ENCODE data around the gene GLUD1. TPM values are rescaled to one million over a fixed set of nuclear protein-coding genes. Genes with fewer than 3 reads are reported as not detected.
A peak's percentile ranks its signal among the peaks of the same experiment; 100 is the strongest.
"Not testable (repeated sequence)": the region's sequence is repeated elsewhere in the genome, so short reads cannot be mapped to it uniquely, and the experiment has no call there.

Gene GLUD1
- total and polyA plus RNA-seq, 3 experiments from 2014 or later = 130 to 184 (median 174) TPM

DNA sequence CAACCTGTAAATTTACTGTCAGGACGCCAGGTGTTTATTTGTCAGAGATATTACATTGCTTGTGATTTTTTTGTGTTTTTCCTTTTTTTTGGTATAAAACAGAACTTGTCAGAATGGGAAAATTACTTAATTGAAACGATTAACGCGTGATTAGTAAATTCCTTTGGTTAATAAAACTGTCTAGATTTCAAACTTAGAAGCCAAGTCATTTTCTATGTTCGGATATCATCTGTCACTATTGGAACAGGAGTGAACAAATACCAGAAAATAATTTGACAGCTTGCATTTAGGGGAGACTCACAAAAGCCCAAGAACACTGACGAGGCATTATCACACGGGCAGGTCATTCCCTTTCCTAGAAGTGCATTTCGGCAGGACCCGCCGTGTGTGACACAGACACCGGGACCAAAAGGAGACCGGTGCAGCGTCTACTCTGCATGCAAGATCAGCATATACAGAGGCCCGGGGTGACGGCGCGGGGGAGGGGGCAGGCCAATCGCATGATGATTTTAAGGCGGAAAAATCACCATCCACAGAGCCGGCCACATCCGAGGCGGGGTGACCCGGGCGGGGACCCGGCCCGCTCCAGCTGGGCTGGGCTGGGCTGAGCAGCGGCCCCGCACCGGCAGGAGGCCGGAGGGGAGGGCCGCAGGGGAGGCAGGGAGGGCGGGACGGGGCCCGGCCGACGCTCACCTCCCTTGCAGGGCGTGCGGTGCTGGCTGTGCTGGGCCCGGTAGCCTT is 841 bp downstream of the GLUD1 start:
- H3K36me3 ChIP-seq (ENCODE audit: insufficient read depth, low read length) = no peaks in the 10 kb centered on the region
- peak; percentile 50 to 82 (median 54) for DNase-seq
- ChIA-PET POLR2A (interaction anchor here (0.8 to 2.2 kb wide), 5 partner anchors 10 to 123 kb away, joined by 3 to 7 read pairs (median 4); no protein-coding TSS in a partner anchor), CTCF (interaction anchor here (0.8 kb wide), 1 partner anchor 337 kb away, joined by 3 read pairs; the partner anchor contains the start of gene BMPR1A)
- no peaks in the 10 kb centered on the region for H3K9me3 ChIP-seq (ENCODE audit: low read length)
- Mint-ChIP-seq H3K36me3 (peaks cover 0 to 25% (median 0%) of the 10 kb centered on the region in 3 donors), H3K27ac (peak overlapping the region; percentile 89 to 99 (median 96)), H3K9me3 (no peaks in the 10 kb centered on the region), H3K4me3 (peak overlapping the region; percentile 88 to 97 (median 96)), H3K27me3 (no peaks in the 10 kb centered on the region), H3K4me1 (peaks cover 56 to 75% (median 71%) of the 10 kb centered on the region in 3 donors)
- H3K27me3 ChIP-seq (ENCODE audit: insufficient read depth, low read length, poor library complexity, severe bottlenecking) = no peaks in the 10 kb centered on the region
- H3K4me1 ChIP-seq (ENCODE audit: insufficient read depth, low read length) = peaks cover 37% of the 10 kb centered on the region
- peak overlapping the region; percentile 79 for H3K4me3 ChIP-seq (ENCODE audit: low read length)
- H3K27ac ChIP-seq (ENCODE audit: low read depth, low read length) = peak overlapping the region; percentile 82

DNA sequence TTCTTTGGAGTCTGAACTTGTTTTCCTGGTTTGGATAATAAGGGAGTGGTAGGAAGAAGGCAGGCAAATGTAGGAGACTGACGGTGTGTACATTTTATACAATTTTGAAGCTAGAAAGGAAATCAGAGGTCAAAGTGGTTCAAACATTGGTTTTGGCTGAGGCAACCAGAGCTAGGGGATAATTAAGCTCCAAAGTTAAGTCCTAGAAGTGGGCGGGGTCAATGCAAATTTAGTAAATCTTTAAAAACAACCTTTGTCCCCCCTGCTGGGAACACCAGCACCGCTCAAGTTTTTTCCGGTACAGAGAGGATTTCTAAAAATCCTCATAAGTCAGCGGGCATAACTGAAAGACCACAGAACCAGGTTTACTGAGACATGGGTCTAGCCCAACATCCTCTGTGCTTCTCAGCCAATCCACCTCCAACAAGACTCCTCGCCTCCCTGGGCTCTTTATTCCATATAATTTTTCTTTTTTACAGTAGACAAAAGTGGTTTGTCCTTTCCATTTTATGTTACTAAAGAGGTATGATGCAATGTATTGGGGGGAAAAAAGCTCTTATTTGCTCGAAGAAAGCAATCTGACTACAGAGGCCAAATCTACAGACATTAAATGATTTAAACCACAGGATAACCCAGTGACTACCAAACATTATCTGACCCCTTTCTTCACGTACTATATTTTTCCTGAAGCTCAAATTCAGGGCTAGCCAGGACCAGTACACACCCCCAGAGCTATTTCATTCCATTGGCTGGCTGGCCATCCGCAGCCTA is 1.6 kb downstream of the GLUD1 start:
- H3K27me3 Mint-ChIP-seq = no peaks in the 10 kb centered on the region
- peak overlapping the region; percentile 82 for H3K27ac ChIP-seq (ENCODE audit: low read depth, low read length)
- H3K4me3 ChIP-seq (ENCODE audit: low read length) = peak overlapping the region; percentile 79
- H3K36me3 Mint-ChIP-seq = peaks cover 0 to 28% (median 3%) of the 10 kb centered on the region in 3 donors
- ChIA-PET CTCF (interaction anchor here (0.8 kb wide), 1 partner anchor 336 kb away, joined by 3 read pairs; the partner anchor contains the start of gene BMPR1A), POLR2A (interaction anchor here (1.0 to 2.2 kb wide), 4 partner anchors 9 to 122 kb away, joined by 3 to 7 read pairs (median 4); no protein-coding TSS in a partner anchor)
- H3K27me3 ChIP-seq (ENCODE audit: insufficient read depth, low read length, poor library complexity, severe bottlenecking) = no peaks in the 10 kb centered on the region
- H3K36me3 ChIP-seq (ENCODE audit: insufficient read depth, low read length) = no peaks in the 10 kb centered on the region
- H3K27ac Mint-ChIP-seq = peak overlapping the region; percentile 89 to 99 (median 96)
- DNase-seq = peak in 3 of 5 donors; percentile 3 to 36 (median 9)
- peaks cover 61 to 81% (median 76%) of the 10 kb centered on the region in 3 donors for H3K4me1 Mint-ChIP-seq
- H3K4me1 ChIP-seq (ENCODE audit: insufficient read depth, low read length) = peaks cover 37% of the 10 kb centered on the region
- H3K4me3 Mint-ChIP-seq = peak overlapping the region; percentile 88 to 97 (median 96)
- no peaks in the 10 kb centered on the region for H3K9me3 Mint-ChIP-seq
- no peaks in the 10 kb centered on the region for H3K9me3 ChIP-seq (ENCODE audit: low read length)

GRCh38 chr10:87092376-87092860 is 2.2 kb downstream of the GLUD1 start:
- Mint-ChIP-seq H3K36me3 (peaks cover 0 to 29% (median 3%) of the 10 kb centered on the region in 3 donors), H3K27ac (peak overlapping the region; percentile 89 to 99 (median 96)), H3K4me3 (peak overlapping the region; percentile 88 to 97 (median 96)), H3K9me3 (no peaks in the 10 kb centered on the region), H3K4me1 (peaks cover 65 to 84% (median 79%) of the 10 kb centered on the region in 3 donors), H3K27me3 (no peaks in the 10 kb centered on the region)
- no peaks in the 10 kb centered on the region for H3K27me3 ChIP-seq (ENCODE audit: insufficient read depth, low read length, poor library complexity, severe bottlenecking)
- ChIA-PET POLR2A (interaction anchor here (0.7 to 2.2 kb wide), 4 partner anchors 8 to 121 kb away, joined by 3 to 7 read pairs (median 6); no protein-coding TSS in a partner anchor), CTCF (no interaction called here)
- peak in 2 of 5 donors; percentile 9 to 42 for DNase-seq
- no peaks in the 10 kb centered on the region for H3K9me3 ChIP-seq (ENCODE audit: low read length)
- H3K36me3 ChIP-seq (ENCODE audit: insufficient read depth, low read length) = no peaks in the 10 kb centered on the region
- H3K4me1 ChIP-seq (ENCODE audit: insufficient read depth, low read length) = peaks cover 37% of the 10 kb centered on the region
- H3K27ac ChIP-seq (ENCODE audit: low read depth, low read length) = peak overlapping the region; percentile 82
- H3K4me3 ChIP-seq (ENCODE audit: low read length) = peak overlapping the region; percentile 79

GRCh38 chr10:87090779-87091178 is 3.9 kb downstream of the GLUD1 start:
- H3K36me3 Mint-ChIP-seq = peaks cover 0 to 33% (median 3%) of the 10 kb centered on the region in 3 donors
- DNase-seq = no peak
- POLR2A ChIA-PET = no interaction called here
- Histone ChIP-seq H3K27ac (ENCODE audit: low read depth, low read length) (no peak overlapping the region), H3K36me3 (ENCODE audit: insufficient read depth, low read length) (no peaks in the 10 kb centered on the region), H3K9me3 (ENCODE audit: low read length) (no peaks in the 10 kb centered on the region), H3K4me1 (ENCODE audit: insufficient read depth, low read length) (peaks cover 27% of the 10 kb centered on the region), H3K27me3 (ENCODE audit: insufficient read depth, low read length, poor library complexity, severe bottlenecking) (no peaks in the 10 kb centered on the region), H3K4me3 (ENCODE audit: low read length) (no peak overlapping the region)
- peak overlapping the region in 3 of 8 donors; percentile 1 to 43 (median 3) for H3K27ac Mint-ChIP-seq
- H3K4me3 Mint-ChIP-seq = peak overlapping the region in 2 of 7 donors; percentile 32 to 38
- no peaks in the 10 kb centered on the region for H3K9me3 Mint-ChIP-seq
- CTCF ChIA-PET = no interaction called here
- no peaks in the 10 kb centered on the region for H3K27me3 Mint-ChIP-seq
- peaks cover 72 to 83% (median 81%) of the 10 kb centered on the region in 3 donors for H3K4me1 Mint-ChIP-seq

DNA sequence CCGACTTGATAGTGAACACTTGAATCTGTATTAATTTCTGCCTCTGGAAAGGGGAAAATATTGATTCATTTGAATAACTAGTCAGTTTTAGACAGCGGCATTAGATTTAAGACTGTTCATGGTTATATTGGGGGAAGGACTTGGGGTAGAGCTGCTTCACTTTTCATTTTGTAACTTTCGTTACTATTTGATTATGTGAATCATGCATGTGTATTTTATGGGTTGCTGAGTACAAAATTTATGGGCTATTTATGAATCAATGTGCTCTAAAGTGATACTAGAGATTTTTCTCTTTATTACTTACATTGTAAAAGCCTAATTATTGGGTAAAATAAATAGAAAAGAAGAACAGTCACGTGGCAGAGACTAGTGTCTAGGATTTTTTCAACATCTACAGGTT is 4.9 kb downstream of the GLUD1 start:
- H3K4me3 ChIP-seq (ENCODE audit: low read length) = no peak overlapping the region
- no peaks in the 10 kb centered on the region for H3K27me3 ChIP-seq (ENCODE audit: insufficient read depth, low read length, poor library complexity, severe bottlenecking)
- no peak overlapping the region for H3K27ac ChIP-seq (ENCODE audit: low read depth, low read length)
- peaks cover 32% of the 10 kb centered on the region for H3K4me1 ChIP-seq (ENCODE audit: insufficient read depth, low read length)
- no peak for DNase-seq
- CTCF ChIA-PET = no interaction called here
- no peaks in the 10 kb centered on the region for H3K9me3 Mint-ChIP-seq
- H3K27me3 Mint-ChIP-seq = no peaks in the 10 kb centered on the region
- no peaks in the 10 kb centered on the region for H3K36me3 ChIP-seq (ENCODE audit: insufficient read depth, low read length)
- H3K36me3 Mint-ChIP-seq = peaks cover 0 to 31% (median 3%) of the 10 kb centered on the region in 3 donors
- POLR2A ChIA-PET = no interaction called here
- peak overlapping the region in 3 of 8 donors; percentile 13 to 60 (median 16) for H3K27ac Mint-ChIP-seq
- H3K4me1 Mint-ChIP-seq = peaks cover 74 to 88% (median 85%) of the 10 kb centered on the region in 3 donors
- H3K4me3 Mint-ChIP-seq = peak overlapping the region in 2 of 7 donors; percentile 1 to 63
- H3K9me3 ChIP-seq (ENCODE audit: low read length) = no peaks in the 10 kb centered on the region

DNA sequence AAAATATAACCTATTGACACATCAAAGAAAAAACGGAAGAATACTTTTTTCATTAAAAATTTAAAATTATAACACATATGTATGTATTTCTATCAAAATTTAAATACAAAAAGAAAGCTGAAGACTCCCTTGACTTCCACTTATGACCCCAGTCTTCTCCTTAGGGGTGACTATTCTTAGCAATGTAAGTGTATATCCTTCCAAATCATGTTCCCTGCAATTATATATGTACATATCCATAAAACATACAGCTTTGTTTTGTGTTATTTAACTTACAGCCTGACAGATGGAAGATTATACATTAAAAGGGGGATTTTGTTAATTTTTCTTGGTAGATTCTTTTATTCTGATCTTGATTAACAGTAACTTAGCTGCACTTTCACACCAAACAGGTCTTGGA is 9.1 kb downstream of the GLUD1 start:
- no peak for DNase-seq
- H3K27ac ChIP-seq (ENCODE audit: low read depth, low read length) = no peak overlapping the region
- POLR2A ChIA-PET = interaction anchor here (0.6 kb wide), 1 partner anchor 16 kb away, joined by 7 read pairs; no protein-coding TSS in a partner anchor
- H3K27me3 ChIP-seq (ENCODE audit: insufficient read depth, low read length, poor library complexity, severe bottlenecking) = no peaks in the 10 kb centered on the region
- no peaks in the 10 kb centered on the region for H3K9me3 Mint-ChIP-seq
- H3K4me1 ChIP-seq (ENCODE audit: insufficient read depth, low read length) = peaks cover 16% of the 10 kb centered on the region
- peaks cover 0 to 28% (median 6%) of the 10 kb centered on the region in 3 donors for H3K36me3 Mint-ChIP-seq
- H3K9me3 ChIP-seq (ENCODE audit: low read length) = no peaks in the 10 kb centered on the region
- no peak overlapping the region for H3K4me3 ChIP-seq (ENCODE audit: low read length)
- peak overlapping the region in 6 of 8 donors; percentile 12 to 83 (median 42) for H3K27ac Mint-ChIP-seq
- no peaks in the 10 kb centered on the region for H3K36me3 ChIP-seq (ENCODE audit: insufficient read depth, low read length)
- H3K4me3 Mint-ChIP-seq = no peak overlapping the region
- no peaks in the 10 kb centered on the region for H3K27me3 Mint-ChIP-seq
- CTCF ChIA-PET = interaction anchor here (0.7 kb wide), 1 partner anchor 19 kb away, joined by 3 read pairs; no protein-coding TSS in a partner anchor
- peaks cover 69 to 82% (median 81%) of the 10 kb centered on the region in 3 donors for H3K4me1 Mint-ChIP-seq

- H3K9me3 Mint-ChIP-seq; H3K9me3 ChIP-seq (ENCODE audit: low read length); CTCF ChIA-PET; H3K27me3 ChIP-seq (ENCODE audit: insufficient read depth, low read length, poor library complexity, severe bottlenecking); H3K36me3 ChIP-seq (ENCODE audit: insufficient read depth, low read length); H3K4me3 ChIP-seq (ENCODE audit: low read length); H3K27me3 Mint-ChIP-seq: not testable (repeated sequence)
- peaks cover 16% of the 10 kb centered on the region for H3K4me1 ChIP-seq (ENCODE audit: insufficient read depth, low read length)
- peak overlapping the region; percentile 54 for H3K27ac ChIP-seq (ENCODE audit: low read depth, low read length)
- peak overlapping the region in 6 of 7 donors; percentile 20 to 82 (median 65) for H3K4me3 Mint-ChIP-seq
- peak overlapping the region; percentile 85 to 95 (median 92) for H3K27ac Mint-ChIP-seq
- DNase-seq = peak in 2 of 5 donors; percentile 55 to 57
- POLR2A ChIA-PET = interaction anchor here (1.2 kb wide), 1 partner anchor 9 kb away, joined by 5 read pairs; no protein-coding TSS in a partner anchor
- peaks cover 60 to 73% (median 70%) of the 10 kb centered on the region in 3 donors for H3K4me1 Mint-ChIP-seq
- H3K36me3 Mint-ChIP-seq = peaks cover 0 to 26% (median 6%) of the 10 kb centered on the region in 3 donors
These were observed 10.3 kb downstream of the GLUD1 start for GRCh38 chr10:87084291-87084782.

Measured in CD8-positive, alpha-beta memory T cell (primary cell).